ENCODE measurements around the gene CNTNAP2. TPM values are rescaled to one million over a fixed set of nuclear protein-coding genes. Genes with fewer than 3 reads are reported as not detected.

CNTNAP2 gene
- total RNA-seq, 1 donor from 2014 or later = not detected

GRCh38 chr7:147990079-147990478, 1873.5 kb downstream of the CNTNAP2 start:
- intact Hi-C loops (cut with micrococcal nuclease) = no loop called here

- intact Hi-C loops (cut with micrococcal nuclease) = no loop called here
These were observed 1874.3 kb downstream of the CNTNAP2 start for GRCh38 chr7:147990942-147991341.

GRCh38 chr7:147992698-147993097, 1876.1 kb downstream of the CNTNAP2 start:
- intact Hi-C loops (cut with micrococcal nuclease) = no loop called here

GRCh38 chr7:147997636-147998035, 1881.0 kb downstream of the CNTNAP2 start:
- intact Hi-C loops (cut with micrococcal nuclease) = no loop called here

GRCh38 chr7:147999962-148000361, 1883.4 kb downstream of the CNTNAP2 start:
- intact Hi-C loops (cut with micrococcal nuclease) = no loop called here

GRCh38 chr7:148011753-148012152, 1895.2 kb downstream of the CNTNAP2 start:
- intact Hi-C loops (cut with micrococcal nuclease) = no loop called here

- intact Hi-C loops (cut with micrococcal nuclease) = no loop called here
These were observed 1897.4 kb downstream of the CNTNAP2 start for GRCh38 chr7:148014001-148014400.

- intact Hi-C loops (cut with micrococcal nuclease) = no loop called here
These were observed 1897.9 kb downstream of the CNTNAP2 start for GRCh38 chr7:148014541-148014940.

- intact Hi-C loops (cut with micrococcal nuclease) = no loop called here
These were observed 1900.5 kb downstream of the CNTNAP2 start for GRCh38 chr7:148017126-148017525.

GRCh38 chr7:148020679-148021078, 1904.1 kb downstream of the CNTNAP2 start:
- intact Hi-C loops (cut with micrococcal nuclease) = no loop called here

GRCh38 chr7:148021507-148022045, 1905.0 kb downstream of the CNTNAP2 start:
- intact Hi-C loops (cut with micrococcal nuclease) = no loop called here

GRCh38 chr7:148022832-148023231, 1906.2 kb downstream of the CNTNAP2 start:
- intact Hi-C loops (cut with micrococcal nuclease) = no loop called here

- intact Hi-C loops (cut with micrococcal nuclease) = no loop called here
These were observed 1910.1 kb downstream of the CNTNAP2 start for GRCh38 chr7:148026713-148027112.

- intact Hi-C loops (cut with micrococcal nuclease) = no loop called here
These were observed 1911.6 kb downstream of the CNTNAP2 start for GRCh38 chr7:148028165-148028564.

- intact Hi-C loops (cut with micrococcal nuclease) = no loop called here
These were observed 1914.4 kb downstream of the CNTNAP2 start for GRCh38 chr7:148031019-148031418.

- intact Hi-C loops (cut with micrococcal nuclease) = no loop called here
These were observed 1915.2 kb downstream of the CNTNAP2 start for GRCh38 chr7:148031811-148032210.

GRCh38 chr7:148035950-148036349, 1919.3 kb downstream of the CNTNAP2 start:
- intact Hi-C loops (cut with micrococcal nuclease) = no loop called here

- intact Hi-C loops (cut with micrococcal nuclease) = no loop called here
These were observed 1920.4 kb downstream of the CNTNAP2 start for GRCh38 chr7:148037044-148037443.

- intact Hi-C loops (cut with micrococcal nuclease) = no loop called here
These were observed 1924.6 kb downstream of the CNTNAP2 start for GRCh38 chr7:148041156-148041555.

GRCh38 chr7:148042935-148043631, 1926.5 kb downstream of the CNTNAP2 start:
- intact Hi-C loops (cut with micrococcal nuclease) = no loop called here

- intact Hi-C loops (cut with micrococcal nuclease) = no loop called here
These were observed 1927.6 kb downstream of the CNTNAP2 start for GRCh38 chr7:148044173-148044572.

GRCh38 chr7:148045521-148045920, 1928.9 kb downstream of the CNTNAP2 start:
- intact Hi-C loops (cut with micrococcal nuclease) = no loop called here

- intact Hi-C loops (cut with micrococcal nuclease) = no loop called here
These were observed 1932.5 kb downstream of the CNTNAP2 start for GRCh38 chr7:148049068-148049467.
